ENCODE data around the gene WDR38.

WDR38 gene

DNA sequence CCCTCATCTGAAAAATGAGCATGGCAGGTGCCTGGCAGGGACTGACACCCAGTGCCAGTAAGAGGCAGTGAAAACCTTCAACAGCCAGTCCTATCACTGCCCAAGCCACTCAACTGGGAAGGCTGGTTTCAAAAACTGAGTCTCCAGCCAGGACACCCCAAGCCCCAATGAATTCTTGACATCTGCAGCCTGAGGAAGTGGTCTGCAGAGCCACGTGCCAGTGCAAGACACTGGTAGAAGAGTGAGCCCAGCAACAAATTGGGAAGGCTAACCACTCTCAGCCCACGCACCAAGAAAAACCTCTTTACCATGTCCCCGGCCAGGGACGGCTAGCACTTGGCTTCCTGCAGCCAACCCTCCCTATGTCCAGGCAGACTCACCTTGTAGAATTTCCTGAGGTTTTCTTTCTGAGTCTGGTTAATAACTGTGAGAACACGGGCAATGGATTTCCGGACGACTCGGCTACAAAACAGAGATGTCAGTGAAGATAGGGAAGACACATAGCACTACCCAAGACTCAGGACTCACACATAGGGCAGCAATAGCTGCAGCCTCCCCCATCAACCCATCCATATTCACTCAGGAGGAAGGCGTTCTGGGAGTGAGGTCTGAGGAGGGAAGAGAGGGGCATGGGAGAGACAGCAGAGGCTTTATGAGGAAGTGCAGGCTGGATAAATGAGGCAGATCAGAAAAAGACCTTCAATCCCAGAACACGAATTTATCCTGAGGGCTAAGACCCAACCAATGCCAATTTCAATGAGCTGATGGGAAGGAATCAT lies 6.7 kb downstream of the WDR38 start:
- DNase-seq = no peak

DNA sequence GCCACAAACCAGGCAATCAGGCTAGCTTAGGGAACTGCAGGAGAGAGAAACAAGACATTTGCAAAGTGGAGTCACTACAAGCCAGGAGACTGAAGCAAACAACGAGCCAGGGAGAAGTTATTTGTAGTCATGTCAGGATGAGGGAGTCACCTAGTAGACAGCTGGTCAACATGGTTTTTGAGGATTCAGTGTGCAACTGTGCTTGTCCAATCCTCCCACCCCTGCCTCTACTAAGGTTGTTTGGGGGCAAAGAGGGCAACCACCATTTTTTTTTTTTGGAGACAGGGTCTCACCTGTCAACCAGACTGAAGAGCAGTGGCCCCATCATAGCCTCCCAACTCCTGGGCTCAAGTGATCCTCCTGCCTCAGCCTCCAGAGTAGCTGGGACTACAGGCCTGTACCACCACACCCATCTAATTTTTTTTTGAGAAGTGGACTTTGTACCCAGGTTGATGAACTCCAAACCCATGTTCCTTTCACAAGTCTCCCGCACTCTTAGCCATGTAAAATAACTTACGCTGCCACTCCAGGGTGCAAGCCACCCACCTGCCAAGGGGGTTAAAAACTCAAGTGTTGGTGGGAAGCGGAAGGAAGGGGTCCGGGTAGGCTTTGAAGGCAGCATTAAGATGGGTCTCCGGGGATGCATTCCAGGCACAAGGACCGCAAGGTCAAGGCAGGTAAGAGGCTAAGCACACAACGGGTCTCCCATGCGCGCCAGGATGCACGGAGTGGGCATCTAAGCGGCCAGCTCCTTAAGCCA lies 7.5 kb downstream of the WDR38 start:
- DNase-seq = no peak

DNA sequence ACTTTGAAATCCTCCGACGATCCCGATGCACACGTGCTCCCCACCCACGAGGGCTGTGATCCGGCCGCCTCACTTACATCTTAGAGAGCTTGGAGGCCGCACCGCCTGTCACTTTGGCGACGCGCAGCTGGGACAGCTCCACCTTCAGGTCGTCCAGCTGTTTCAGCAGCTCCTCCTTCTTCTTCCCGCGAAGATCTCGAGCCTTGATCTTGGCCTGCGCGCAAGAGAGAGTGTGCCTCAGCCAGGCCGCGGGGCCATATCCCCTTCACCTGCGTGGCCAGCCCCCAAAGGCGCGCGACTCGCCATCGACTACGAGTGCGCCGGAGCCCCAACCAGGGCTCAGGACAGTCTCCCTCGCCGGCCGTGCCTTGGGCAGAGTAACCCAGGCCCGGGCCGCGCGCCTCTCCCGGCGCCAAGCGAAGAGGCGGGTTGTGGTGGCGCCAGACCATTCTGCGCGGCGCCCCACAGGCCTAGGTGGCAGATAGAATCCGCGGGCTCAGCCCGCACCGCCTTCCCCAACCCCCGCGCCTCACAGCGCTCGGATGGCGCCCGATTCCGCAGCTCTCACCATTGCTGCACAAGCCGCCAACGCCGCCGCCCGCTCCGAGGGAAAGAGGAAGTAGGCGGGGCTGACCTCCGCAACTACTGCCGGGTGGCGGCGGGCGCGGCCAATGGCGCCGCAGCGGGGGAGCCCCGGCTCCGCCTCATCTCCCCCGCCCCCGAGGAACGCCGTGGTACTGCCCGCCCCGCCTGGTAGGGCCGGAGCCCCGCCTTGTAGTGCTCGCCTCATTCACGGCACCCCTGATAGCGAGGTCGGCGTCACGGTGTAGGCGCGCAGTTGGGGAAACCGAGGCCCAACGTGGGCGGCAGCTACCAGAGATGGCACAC lies 8.3 kb downstream of the WDR38 start, which contains the start of the genes ARPC5L and RPL35:
Gene ARPC5L, plus strand, starts transcription at position 789 of the 888 bp plus-strand sequence. CDS start 7,161 bp downstream, outside the sequence.
Gene RPL35, minus strand, starts transcription at position 616 of the 888 bp plus-strand sequence. Its CDS starts 45 bp downstream, at position 571.
- peak; percentile 89 to 98 (median 97) for DNase-seq

DNA sequence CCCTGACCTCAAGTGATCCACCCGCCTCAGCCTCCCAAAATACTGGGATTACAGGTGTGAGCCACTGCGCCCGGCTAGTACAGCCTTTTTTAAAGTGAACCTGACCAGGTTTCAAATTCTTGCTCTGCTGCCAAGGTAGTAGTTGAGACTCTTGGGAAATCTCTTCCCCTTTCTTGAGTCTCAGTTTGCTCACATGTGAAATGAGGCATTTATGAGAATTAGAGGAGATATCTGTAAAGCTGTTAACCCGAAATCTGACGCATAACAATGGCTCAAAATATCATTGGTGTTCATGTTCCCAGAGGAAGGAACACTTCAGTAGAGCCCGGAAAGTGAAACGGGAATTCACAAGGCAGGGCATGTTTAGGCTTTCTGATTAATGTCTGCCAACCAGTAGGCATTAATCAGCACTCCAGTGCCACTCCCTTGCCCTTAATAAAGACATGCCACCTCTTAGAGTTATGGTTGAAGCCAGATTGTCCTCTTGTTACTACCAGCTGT lies 10.2 kb downstream of the WDR38 start:
- no peak for DNase-seq

DNA sequence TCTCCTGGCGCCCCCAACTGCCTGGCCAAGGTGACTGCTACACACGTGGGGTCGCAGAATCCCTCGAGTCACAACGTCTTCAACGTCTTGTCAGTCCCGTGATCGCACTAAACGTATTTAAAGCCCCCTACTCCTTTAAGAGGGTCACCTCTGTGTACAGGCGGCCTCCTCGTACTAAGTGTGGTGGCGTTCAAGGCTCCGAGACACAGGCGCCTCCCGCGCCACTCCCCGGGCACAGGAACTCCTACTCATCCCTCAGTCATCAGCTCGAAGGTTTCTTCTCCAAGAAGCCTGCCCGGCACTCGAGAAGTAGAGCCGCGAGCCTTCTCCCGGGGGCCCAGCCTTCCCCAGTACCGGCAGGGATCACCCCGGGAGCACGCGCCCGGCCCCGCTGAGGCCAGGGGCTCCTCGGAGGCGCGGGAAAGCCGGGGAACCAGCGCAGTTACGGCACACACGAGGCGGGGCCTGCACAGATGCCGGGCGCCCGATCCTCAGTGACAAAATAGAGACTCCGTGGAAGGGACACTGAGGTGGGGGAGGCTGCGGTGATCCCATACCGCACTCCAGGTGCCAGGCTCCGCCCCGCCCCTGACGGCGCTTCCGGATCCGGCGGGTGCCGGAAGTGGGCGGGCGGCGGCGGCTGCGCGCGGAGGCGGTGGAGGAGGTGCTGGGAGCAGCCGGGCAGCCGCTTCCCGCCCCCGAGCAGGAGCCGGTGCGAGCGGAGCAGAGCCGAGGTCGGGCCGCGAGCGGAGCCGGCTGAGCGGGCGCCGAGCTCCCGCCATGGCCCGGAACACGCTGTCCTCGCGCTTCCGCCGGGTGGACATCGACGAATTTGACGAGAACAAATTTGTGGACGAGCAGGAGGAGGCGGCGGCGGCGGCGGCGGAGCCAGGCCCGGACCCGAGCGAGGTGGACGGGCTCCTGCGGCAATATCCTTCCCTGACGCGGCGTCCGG lies 15.5 kb downstream of the WDR38 start:
- DNase-seq = peak; percentile 77 to 92 (median 91)

DNA sequence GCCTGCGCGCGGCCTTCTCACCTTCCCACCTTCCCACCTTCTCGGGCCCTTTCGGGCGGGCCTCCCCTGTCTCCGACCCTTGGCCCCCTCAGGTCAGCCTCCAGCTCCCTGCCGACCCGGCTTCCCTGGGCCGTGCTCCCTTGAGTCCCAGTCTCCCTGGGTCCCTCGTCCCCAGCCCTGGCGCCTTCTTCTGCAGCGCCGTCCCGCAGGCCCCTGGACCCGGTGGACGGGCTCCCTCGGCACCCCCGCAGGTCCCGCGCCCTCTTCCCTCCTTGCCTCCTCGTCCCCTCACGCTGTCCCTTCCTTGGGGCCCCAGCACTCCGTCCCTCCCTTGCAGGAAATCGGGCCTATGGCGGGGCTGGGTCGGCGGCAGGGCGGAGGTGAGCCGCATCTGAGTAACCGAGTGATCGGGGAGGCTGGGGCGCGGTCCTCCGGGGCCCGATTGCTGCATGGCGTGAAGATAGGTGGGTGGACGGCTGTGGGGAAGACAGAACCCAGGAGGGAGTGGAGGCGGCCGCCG lies 16.3 kb downstream of the WDR38 start:
- peak in 1 of 3 experiments; percentile 64 for DNase-seq

DNA sequence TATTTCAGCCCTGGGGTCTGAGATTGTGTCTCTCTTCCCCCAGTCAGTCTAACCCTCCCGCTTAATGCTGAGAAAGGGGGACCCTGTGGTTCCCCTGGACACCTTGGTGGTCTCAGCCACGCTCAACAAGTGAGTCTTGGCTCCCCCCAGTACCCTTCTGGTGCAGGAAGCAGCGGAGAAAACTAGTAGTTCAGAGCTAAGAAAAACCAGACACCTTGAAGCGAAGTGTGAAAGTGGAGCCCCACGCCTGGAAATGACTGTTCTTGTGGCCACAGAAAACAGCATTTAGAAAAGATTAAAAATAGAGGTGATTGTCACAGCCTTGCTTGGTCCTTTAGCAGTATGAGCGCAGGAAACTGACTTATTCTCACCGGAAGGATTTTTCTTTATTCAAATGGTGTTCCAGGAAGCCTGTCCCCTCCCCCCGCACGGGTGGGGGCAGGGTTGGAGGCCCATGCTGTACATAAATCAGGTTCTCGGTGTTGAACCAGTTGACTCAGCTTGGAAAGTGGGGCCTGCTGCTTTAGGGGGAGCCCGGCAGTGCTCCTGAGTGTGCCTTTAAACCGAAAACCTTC lies 16.8 kb downstream of the WDR38 start:
- no peak for DNase-seq

DNA sequence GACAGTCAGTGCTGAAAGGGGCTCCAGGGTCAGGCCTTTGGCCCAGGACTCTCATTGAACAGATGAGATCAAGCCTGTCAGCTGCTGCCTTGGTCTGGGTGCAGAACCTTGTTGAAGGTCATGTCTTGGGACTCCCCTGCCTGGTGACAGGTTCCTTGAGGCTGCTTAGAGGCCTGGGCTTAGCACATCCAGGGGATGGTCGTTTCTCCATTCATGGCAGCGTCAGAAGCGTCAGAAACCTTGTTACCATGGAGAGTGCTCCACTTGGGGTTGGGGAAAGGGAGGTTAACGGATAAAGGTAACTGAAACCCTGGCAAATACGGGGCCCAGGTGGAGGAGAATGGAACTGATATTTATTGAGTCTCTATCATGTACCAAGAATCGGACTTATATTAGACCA lies 17.5 kb downstream of the WDR38 start:
- no peak for DNase-seq

DNA sequence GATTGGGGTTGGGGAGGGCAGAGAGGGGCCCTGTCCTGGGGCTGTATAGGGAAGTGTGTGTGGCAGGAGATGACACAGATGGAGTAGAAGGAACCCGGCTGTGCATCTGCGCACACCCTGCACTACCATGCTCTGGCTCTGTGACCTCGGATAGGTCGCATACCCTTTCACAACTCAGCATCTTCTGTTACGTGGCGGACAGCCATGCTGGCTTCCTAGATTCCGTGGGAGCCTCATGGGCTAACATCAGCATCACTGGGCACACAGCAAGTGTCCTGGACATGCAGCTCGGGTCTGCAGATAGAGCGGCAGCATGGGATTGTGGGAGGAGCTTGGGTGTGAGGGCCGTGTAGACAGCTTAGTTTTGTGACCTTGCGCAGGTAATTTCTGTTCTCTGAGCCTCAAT lies 17.9 kb downstream of the WDR38 start:
- no peak for DNase-seq

DNA sequence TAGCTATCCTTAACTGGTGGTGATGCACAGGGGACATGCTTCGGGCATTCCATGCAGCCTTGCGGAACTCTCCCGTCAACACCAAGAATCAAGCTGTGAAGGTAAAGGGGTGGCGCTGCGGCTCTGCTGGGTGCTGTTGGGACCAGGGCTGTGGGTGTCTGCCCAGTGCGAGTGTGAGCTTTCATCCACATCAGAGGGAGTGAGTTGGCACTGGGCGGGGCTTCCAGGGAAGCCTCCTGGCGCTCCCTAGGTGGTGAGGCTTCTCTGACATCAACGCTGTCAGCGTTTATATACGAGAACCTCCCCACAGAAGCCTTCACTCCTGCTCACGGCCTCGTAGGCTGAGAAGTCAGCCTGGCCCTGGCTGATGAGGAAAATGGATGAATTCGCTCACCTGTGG lies 20.4 kb downstream of the WDR38 start:
- DNase-seq = no peak

DNA sequence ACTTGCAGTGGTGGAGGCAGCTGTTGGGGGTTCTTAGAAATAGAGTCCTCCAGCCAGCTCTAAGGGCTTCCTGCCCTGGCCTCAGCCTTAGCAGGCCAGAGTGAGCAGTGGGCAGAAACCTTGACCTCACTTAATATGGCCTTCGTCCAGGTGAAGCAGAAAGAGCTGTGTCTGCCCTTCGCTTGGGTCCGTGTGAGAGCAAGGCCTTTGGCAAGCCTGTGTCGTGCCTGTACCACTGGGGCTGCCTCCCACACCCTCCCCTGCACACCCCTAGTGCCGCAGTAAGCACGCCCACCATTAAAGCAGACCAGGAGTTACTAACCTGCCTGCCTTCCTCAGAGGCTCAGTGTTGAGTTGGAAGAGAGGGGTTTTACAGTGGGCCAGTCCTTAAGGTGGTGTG lies 22.2 kb downstream of the WDR38 start:
- DNase-seq = no peak

DNA sequence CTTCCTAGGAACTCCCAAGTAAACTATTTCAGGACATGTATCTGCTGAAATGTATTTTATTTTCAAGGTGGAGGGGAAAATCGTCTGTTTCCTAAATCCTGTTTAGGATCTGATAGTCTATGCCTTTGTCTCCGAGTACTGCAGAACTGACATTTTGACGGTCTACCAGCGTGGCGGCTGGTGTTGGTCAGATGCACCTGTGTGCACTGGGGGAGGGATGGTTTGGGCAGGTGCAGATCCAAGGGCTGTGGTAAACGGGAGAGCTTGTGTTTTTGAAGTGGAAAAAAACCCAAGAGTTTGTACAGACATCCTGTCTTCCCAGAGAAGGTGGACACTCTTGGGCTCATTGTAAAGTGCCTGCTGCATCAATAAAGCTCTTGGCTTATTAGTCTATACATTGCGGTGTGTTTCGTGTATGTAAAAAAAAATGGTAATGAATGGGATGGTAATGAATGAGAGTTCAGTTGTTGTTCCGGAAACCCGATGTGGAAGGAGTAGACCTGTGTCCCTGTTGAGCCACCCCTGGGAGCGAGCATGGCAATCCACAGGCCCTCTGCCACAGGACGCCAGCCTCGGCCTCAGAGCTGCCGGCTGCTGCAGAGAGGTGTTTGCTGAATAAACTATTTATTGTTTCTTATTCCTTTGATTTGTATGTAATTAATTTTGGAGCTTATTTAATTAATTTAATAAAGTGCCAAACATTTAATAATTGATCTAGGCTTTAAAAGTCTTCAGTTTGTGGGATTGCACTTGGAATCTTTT lies 23.9 kb downstream of the WDR38 start:
- no peak for DNase-seq

DNA sequence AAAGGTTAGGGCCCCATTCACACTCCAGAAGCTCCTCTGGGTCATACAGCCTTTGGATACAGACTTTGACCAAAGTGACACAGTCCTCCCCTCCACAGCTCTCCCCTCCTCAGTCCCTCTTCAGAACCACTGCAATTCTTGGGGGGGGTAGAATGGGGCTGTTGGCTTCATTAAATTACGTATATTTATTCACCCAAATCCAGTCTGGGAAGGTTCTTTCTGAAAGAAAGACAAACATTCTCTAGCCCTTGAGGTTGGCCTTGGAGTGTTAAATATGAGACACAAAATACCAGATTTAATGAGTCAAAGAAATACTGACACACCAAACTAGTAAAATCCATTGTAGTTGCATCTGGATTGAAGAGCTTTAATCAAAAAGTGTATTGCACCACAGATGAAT lies 24.8 kb downstream of the WDR38 start:
- no peak for DNase-seq

DNA sequence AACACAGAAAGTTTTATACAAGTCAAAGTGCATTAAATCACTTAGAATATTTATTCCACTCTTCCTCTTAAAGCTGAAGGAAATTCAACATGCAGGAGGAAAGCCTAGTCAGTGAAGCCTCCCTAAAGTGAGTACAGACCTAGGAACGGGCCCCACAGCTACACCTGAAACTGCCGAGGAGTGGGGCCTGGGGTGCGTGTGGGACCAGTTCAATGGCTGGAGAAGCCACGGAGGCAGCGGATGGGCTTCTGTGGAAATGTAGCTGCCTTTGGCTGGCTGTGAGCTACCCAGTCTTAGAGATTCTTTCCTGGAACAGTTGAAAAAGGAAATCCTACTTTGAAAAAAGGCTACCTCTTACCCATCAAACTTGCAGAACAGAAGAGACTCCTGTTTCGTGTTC lies 25.3 kb downstream of the WDR38 start:
- DNase-seq = no peak

DNA sequence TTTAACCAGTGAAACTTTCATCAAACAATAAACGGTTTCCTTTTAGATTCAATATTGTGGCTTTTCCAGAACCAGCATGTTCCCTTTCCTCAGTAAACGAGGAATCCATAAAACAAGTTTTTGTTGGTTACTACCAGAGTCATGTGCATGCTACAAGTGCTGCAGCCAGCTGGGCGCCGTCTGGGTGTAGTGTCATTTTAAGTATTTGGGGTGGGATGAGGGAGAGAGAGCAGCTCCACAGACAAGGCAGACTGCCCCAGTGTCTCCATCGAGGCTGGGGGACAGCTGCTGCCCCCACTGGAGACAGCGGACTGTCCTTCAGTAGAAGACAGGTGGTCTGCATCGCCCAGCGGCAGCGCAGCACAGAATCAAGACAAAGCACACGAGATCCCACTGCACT lies 26.0 kb downstream of the WDR38 start:
- no peak for DNase-seq

DNA sequence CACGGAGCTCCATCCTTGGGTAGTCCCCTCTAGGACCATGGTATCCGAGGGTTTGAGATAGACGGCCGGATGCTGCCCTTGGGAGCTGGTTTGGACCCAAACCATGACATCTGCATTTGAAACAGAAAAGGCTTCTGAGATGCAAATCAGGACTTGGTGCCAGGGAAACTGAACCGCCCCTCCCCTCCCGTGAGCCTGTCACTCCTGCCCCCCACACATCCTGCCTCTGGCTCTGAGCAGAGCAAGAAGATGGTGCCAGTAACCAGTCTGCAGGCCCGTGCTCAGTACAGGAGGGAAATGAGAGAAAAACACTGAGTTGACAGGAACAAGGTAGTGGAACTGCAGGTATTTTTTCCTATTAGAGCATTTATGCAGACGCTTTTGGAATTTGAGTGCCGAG lies 27.2 kb downstream of the WDR38 start:
- DNase-seq = no peak

DNA sequence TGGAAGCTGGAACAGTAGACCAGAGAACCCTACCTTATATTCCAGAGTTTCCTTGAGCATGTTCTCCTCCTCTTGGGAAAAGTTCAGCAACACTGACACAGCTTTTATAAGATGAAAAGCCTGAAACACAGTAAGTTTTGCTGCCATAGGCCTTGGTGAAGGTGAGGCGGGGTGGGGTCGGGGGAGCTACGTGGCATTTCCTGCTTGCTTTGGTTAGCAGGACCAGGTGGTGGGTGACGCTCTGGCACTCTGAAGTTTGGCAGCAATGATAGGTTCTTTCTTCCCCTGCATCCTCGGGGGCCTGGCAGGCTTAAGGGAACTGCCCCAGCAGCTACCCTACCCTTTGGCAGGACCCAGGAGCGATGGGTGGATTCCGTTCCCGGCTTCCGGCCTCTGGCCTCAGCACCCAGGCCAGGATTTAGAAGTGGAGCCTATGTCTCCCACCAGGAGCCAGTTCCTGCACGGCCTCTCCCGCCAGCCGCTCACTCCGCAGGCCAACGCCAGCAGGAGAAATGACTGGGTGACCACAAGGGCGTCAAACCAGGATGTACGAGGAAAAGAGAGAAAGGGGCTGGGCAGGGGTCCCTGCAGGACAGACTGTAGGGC lies 28.0 kb downstream of the WDR38 start:
- no peak for DNase-seq

DNA sequence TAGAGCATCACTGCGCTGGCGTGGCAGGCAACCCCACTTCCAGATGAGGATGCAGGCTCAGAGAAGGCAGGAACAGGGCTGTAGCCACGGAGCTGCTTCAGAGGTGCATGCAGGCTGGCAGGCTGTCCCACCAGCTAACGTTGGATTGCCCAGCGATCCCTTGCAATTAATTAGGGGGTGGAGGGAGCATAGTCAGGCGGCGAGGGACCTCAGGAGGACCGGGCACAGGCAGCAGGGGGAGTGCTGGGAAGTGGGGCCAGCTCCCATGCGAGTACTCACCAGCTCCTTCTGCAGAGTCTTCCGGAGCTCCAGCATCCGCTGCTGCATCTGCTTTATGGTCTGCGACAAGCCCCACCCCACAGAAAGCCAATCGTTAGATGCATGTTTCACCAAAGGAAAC lies 29.0 kb downstream of the WDR38 start:
- no peak for DNase-seq

DNA sequence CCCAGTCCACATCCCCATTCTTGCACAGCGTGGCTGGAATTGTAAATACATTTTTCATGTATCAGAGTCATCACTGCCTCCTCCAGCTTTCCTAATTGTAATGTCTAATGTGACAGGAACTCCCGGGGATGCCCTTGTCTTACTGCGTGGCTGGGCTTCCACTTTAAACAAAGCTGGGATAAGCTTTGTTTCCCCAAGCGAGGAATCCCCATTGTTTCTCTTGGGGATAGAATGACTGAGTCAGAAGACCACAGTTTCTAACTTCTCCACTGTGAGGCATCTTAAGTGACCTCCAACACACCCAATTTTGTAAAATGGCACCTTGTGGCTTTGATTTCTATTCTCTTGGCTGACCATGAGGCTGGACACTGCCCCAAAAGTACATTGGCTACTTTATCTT lies 31.1 kb downstream of the WDR38 start:
- no peak for DNase-seq

DNA sequence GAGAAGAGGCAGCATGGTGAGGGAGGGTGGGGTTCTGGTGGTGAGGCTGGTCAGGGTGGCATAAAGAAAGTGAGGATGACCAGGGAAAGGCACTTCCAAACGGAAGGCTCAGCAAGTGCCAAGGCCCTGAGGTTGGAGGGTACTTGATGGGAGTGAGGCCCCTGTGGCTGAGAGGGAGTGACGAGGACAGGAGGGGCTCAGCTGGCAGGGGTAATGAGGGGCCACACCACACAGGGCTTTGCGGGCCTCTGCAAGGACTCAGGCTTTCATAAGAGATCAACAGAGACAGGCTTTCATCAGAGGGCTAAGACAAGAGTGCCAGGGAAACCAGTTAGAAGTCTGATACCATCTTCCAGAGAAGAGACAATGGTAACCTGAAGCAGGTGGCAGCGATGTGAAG lies 32.3 kb downstream of the WDR38 start:
- DNase-seq = no peak

Data from NCI-H1417 (cell line).